Ovary (tissue), 9 donors: ENCODE results near the gene EIF4G3. TPM values are rescaled to one million over a fixed set of nuclear protein-coding genes. Genes with fewer than 3 reads are reported as not detected.

Experiments
- DNase-seq, 5 donors: peaks; one replicate each; pipeline ENCODE4 v3.0.0-alpha.2; 2019 to 2020
- H3K27ac ChIP-seq, 2 donors: fragments of 200-600 bp; one replicate each; pipeline versions ENCODE4 v1.5.1 to v1.8.0; 2019 to 2022
- H3K27me3 ChIP-seq: fragments of 200-600 bp; one replicate; pipeline ENCODE4 v1.8.0; 2022
- H3K36me3 ChIP-seq: fragments of 200-600 bp; sonication (generic); one replicate; pipeline ENCODE4 v1.5.1; 2019
- H3K4me1 ChIP-seq: one replicate; pipeline ENCODE4 v1.8.1; 2013; ENCODE audit warnings: mild to moderate bottlenecking, moderate library complexity; ENCODE audit not compliant: insufficient read depth
- H3K4me3 ChIP-seq: fragments of 200-600 bp; sonication (generic); one replicate; pipeline ENCODE4 v1.5.1; 2017
- H3K9me3 ChIP-seq, 2 donors: fragments of 200-600 bp in 1 of 2; sonication (generic) in 1 of 2; one replicate each; pipeline versions ENCODE4 v1.5.1 to v1.8.1; 2013 to 2019; ENCODE audit warnings: mild to moderate bottlenecking in 1 of 2, moderate library complexity in 1 of 2
- CTCF ChIP-seq, 3 donors: fragments of 450-650 bp in 2 of 3; fragments of 200-600 bp in 1 of 3; IDR thresholded peaks; one replicate each; pipeline versions ENCODE4 v1.5.1 to v1.8.0; 2016 to 2022; ENCODE audit warnings: antibody characterized with exemption in 3 of 3, mild to moderate bottlenecking in 1 of 3
- EP300 ChIP-seq: sonication (generic); formaldehyde crosslinking; IDR thresholded peaks from one replicate; pipeline ENCODE4 v1.6.1; 2017; ENCODE audit warnings: antibody characterized with exemption
- POLR2A ChIP-seq: fragments of 450-650 bp; IDR thresholded peaks from one replicate; pipeline ENCODE4 v1.6.1; 2017; ENCODE audit warnings: antibody characterized with exemption, mild to moderate bottlenecking, moderate library complexity
- WGBS, 3 donors: extraction: QIAGEN DNeasy Blood & Tissue Kit in 1 of 3; methylation state at CpG; one replicate each; pipeline versions ENCODE4 v1.1.5 to v1.1.7; 2013 to 2017; 5-methylcytosine and 5-hydroxymethylcytosine counted together
- intact Hi-C, 4 donors: fragments of 100-400 bp; cut with DNase I; formaldehyde crosslinking; loops; one replicate each; pipeline versions ENCODE4 v1.11.0 to v1.15.1; 2022 to 2023
- polyA plus RNA-seq, 2 donors: library from polyadenylated mRNA; stranded (reverse); fragments of 200-250 nt in 1 of 2; fragments of 350-450 nt in 1 of 2; fragmentation: Illumina TruSeq in 1 of 2; extraction: RNeasy Lipid Tissue Mini Kit (QIAGEN cat#74804) in 1 of 2; gene quantifications; one replicate each; pipeline ENCODE4 v1.2.3, GENCODE V29; 2013 to 2014
- total RNA-seq, 7 donors: library from RNA; depleted of rRNA in 2 of 7; stranded (reverse); fragments of >200 nt in 2 of 7; fragmentation: NEBNext Ultra II Directional in 3 of 7; extraction: Animal tissue kit (Norgen Biotek cat#: 25700) in 3 of 7; gene quantifications; one replicate each; pipeline versions ENCODE4 v1.1.0 to v1.2.4, GENCODE V29; 2016 to 2023
- donor health status: DM: no; HTN: no; CAD: no; lungs with moderate emphysema.
- donor health status: DM: no; HTN: no; CAD: no.
- donor health status: Bipolar disorder and iron deficiency.
- donor health status: DM: yes; HTN: yes; CAD: no.
- donor health status: DM: no; HTN: no; CAD: no.
- donor health status: DM: yes; HTN: yes; CAD: no.

Gene EIF4G3
- total and polyA plus RNA-seq, 9 donors: 13.9 to 62.4 (median 39.4) TPM

GRCh38 chr1:20787840-20788795, 388.6 kb downstream of the EIF4G3 start:
- H3K27ac ChIP-seq: peak overlapping the region; percentile 9 to 95
- 26 to 35% (median 27%) methylated on average over 22 of the region's 22 CpGs for WGBS, 3 donors
- intact Hi-C loops: no loop called here
- no peak for DNase-seq
- TF ChIP-seq EP300: no peak
- no peak for TF ChIP-seq POLR2A
- TF ChIP-seq CTCF (IDR thresholded peaks at IDR 0.05): no peak
- H3K9me3 ChIP-seq: no peaks in the 10 kb centered on the region
- peaks cover 6% of the 10 kb centered on the region for H3K4me1 ChIP-seq
- no peaks in the 10 kb centered on the region for H3K36me3 ChIP-seq
- H3K27me3 ChIP-seq: no peaks in the 10 kb centered on the region
- H3K4me3 ChIP-seq: peak overlapping the region; percentile 67

GRCh38 chr1:20787029-20787839, 389.5 kb downstream of the EIF4G3 start, which contains the start of gene HP1BP3:
Gene HP1BP3, minus strand, starts transcription at chr1:20787307. Its CDS starts 6,867 bp downstream, at chr1:20780440.
- peak; percentile 77 to 90 (median 83) for DNase-seq
- Histone ChIP-seq H3K4me3 (peak within 1 kb of the TSS; percentile 67), H3K36me3 (no peaks in the 10 kb centered on the region), H3K4me1 (peaks cover 4% of the 10 kb centered on the region), H3K27me3 (no peaks in the 10 kb centered on the region), H3K9me3 (no peaks in the 10 kb centered on the region), H3K27ac (peak within 1 kb of the TSS; percentile 95 to 99)
- 0 to 1% (median 0%) methylated on average over 45 to 99 of the region's 99 CpGs for WGBS, 3 donors
- intact Hi-C loops: no loop called here
- TF ChIP-seq POLR2A (peak; percentile 67), EP300 (no peak)

GRCh38 chr1:20786253-20787028, 390.3 kb downstream of the EIF4G3 start:
- H3K9me3 ChIP-seq: no peaks in the 10 kb centered on the region
- intact Hi-C loops: no loop called here
- TF ChIP-seq CTCF (IDR thresholded peaks at IDR 0.05): peak in 1 of 3 donors; percentile 4
- no peak for TF ChIP-seq EP300
- peak; percentile 55 for TF ChIP-seq POLR2A
- H3K4me3 ChIP-seq: peak overlapping the region; percentile 67
- peak; percentile 95 to 98 (median 97) for DNase-seq
- H3K27me3 ChIP-seq: no peaks in the 10 kb centered on the region
- H3K27ac ChIP-seq: peak overlapping the region; percentile 95 to 99
- peaks cover 4% of the 10 kb centered on the region for H3K4me1 ChIP-seq
- 0 to 1% (median 0%) methylated on average over 79 to 102 of the region's 102 CpGs for WGBS, 3 donors
- H3K36me3 ChIP-seq: no peaks in the 10 kb centered on the region

- no peak for TF ChIP-seq POLR2A
- no peak for TF ChIP-seq CTCF (IDR thresholded peaks at IDR 0.05)
- no peak for TF ChIP-seq EP300
- H3K27ac ChIP-seq: peak overlapping the region; percentile 95 to 99
- no peaks in the 10 kb centered on the region for H3K27me3 ChIP-seq
- 0% methylated on average over 16 of the region's 16 CpGs for WGBS, 3 donors
- peak overlapping the region; percentile 67 for H3K4me3 ChIP-seq
- no peak for DNase-seq
- H3K36me3 ChIP-seq: no peaks in the 10 kb centered on the region
- no peaks in the 10 kb centered on the region for H3K9me3 ChIP-seq
- intact Hi-C loops: no loop called here
- peaks cover 4% of the 10 kb centered on the region for H3K4me1 ChIP-seq
Observed at GRCh38 chr1:20785907-20786252, 390.8 kb downstream of the EIF4G3 start.
